ENCODE measurements around the gene PAQR9.
A peak's percentile ranks its signal among the peaks of the same experiment; 100 is the strongest.

PAQR9 gene

GRCh38 chr3:142952272-142953193, 10.9 kb downstream of the PAQR9 start:
- no peak for DNase-seq (ENCODE audit: low read depth in 2 of 3, low spot score in 2 of 3)

DNA sequence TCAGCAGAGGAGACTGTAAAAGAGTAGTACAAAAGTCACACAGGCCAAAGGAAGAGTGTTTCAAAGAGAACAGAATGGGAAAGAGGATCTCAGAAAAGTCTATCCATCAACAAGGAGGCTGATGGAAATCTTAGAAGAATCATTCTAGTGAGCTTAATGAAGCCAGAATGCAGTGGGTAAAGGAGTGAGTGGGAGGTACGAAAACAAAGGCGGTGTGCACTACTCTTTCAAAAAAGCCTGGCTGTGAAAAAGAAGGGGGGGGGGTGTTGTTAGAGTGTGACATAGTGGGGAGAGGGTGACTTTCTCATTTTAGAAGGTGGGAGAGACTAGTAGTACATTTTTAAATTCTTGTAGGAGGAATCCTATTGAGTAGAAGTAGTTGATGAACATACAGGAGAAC, 11.7 kb downstream of the PAQR9 start:
- DNase-seq (ENCODE audit: low read depth in 2 of 3, low spot score in 2 of 3), result no peak

- no peak for DNase-seq (ENCODE audit: low read depth in 2 of 3, low spot score in 2 of 3)
These were observed 12.5 kb downstream of the PAQR9 start for GRCh38 chr3:142950972-142951371.

GRCh38 chr3:142947799-142948575, 15.5 kb downstream of the PAQR9 start:
- no peak for DNase-seq (ENCODE audit: low read depth in 2 of 3, low spot score in 2 of 3)

DNA sequence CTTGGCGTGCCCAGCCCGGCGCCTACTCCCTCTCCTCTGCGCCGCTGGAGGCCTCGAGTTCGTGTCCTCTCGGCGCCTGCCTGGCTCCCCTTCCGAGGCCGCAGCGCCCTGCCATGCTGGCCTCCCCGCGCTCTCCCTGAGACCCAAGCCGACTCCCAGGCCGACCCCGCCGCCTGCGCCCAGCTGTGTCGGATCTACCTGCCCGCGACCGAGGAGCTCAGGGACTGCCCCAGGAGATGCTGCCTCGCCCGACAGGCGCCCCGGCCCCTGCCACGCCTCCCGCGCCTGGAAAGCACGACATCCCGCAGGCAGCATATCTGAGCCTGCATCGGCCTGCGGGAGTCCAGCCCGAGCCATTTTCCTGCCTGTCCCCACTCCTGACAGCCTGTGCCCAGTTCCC, 16.1 kb downstream of the PAQR9 start:
- no peak for DNase-seq (ENCODE audit: low read depth in 2 of 3, low spot score in 2 of 3)

- no peak for DNase-seq (ENCODE audit: low read depth in 2 of 3, low spot score in 2 of 3)
These were observed 16.6 kb downstream of the PAQR9 start for GRCh38 chr3:142946861-142947260.

- no peak for DNase-seq (ENCODE audit: low read depth in 2 of 3, low spot score in 2 of 3)
These were observed 18.5 kb downstream of the PAQR9 start for GRCh38 chr3:142945023-142945422.

DNA sequence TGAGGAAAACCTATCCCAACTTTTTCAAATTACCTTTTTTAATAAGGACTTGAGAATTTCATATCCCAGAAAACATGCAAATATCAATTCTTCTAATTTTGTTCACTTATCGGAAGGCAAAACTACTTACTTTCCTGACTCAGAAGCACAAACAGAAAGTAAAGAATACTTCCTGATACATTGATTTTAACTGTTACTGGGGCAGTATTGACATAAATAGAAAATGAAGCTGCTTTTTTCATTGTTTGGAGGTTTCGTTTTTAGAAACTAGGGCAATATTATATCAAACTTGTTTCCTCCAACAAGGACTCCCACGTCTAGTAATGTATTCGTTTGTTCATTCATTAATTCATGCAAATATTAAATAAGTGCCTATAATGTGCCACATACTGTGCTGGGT, 19.1 kb downstream of the PAQR9 start:
- DNase-seq (ENCODE audit: low read depth in 2 of 3, low spot score in 2 of 3), result no peak

DNA sequence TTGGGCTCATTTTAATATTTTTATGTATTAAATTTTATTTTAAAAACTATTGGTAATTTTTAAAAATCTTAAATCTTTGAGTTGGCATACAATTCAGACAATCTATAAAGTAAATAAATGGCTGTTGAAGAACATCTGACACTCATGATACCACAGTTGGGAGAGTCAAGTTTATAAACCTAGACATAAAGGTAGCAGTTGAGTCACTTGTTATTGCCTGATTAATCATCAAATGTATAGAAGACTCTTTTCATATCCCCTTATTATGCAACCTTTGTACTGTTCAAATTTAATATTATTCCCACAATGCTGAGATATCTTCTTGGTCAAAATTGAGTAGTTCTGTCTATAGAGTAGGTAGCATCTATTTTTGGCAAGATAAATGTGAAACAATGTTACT, 19.6 kb downstream of the PAQR9 start:
- DNase-seq (ENCODE audit: low read depth in 2 of 3, low spot score in 2 of 3), result no peak

DNA sequence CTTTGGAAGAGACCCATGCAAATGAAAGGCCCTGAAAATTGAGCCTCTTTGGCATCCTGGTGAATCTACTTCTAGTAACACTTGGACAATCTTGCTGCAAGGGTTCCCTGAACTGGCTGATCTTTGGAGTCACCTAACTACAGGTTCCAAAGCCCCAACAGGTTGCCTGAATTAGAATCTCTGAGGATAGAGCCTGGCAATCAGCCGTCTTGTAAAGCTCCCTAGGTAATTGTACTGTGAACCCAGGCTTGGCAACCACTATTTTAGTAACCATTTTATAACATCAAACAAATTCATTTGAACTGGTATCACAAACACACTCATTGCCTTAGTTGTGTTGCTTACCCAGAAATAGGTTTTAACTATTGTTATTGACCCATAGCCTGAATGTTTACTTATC, 20.1 kb downstream of the PAQR9 start:
- DNase-seq (ENCODE audit: low read depth in 2 of 3, low spot score in 2 of 3), result no peak

DNA sequence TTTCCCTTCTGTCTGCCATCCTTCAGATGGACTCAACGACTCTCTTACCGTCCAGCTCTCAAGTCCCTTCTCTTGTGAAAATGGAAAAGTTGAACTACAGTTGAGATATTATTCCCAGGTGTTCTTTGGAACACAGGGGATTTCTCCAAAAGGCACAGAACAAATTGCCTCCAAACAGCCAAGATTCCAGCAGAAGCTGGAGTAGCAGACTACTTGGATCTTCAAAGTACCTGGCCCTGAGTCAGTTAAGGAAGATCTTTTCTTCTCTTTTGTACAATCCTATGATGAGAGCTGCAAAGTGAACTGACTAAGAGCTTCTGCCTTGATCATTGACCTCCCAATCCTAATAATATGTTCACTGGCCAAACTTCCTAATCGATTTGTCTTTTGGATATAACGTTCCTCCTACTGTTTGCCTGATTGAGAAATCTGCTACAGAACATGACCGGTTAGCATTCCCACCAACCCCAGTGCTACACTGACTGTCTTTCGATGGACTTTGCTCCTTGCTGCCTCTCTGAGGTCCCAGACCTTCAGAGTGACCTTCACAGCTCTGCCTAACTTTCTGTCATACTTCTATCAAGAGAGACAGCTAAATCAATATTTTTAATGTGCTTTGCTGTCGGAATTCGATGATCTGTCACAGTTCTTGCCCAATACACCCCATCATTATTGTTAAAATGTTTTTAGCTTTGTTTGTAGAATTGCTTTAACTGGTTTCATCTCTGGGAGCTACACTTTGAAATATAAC, 21.9 kb downstream of the PAQR9 start:
- no peak for DNase-seq (ENCODE audit: low read depth in 2 of 3, low spot score in 2 of 3)

DNA sequence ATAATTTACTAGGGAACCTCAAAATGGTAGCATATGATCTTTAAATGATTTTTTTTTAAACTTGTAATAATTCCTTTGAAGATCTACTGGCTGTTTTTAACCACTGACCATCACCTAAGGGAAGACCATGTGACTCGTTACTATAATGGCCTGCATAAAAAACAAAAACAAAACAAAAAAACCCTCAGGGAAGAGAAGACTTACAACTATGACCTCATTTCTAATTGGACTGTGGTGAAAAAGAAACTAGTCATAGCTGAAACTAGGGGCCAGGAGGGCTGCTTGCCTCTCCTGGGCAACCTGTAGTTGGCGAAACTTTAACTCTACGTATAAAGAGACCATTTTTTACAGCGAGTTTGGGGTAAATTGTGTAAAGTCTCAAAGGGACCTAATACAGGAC, 23.0 kb downstream of the PAQR9 start:
- no peak for DNase-seq (ENCODE audit: low read depth in 2 of 3, low spot score in 2 of 3)

DNA sequence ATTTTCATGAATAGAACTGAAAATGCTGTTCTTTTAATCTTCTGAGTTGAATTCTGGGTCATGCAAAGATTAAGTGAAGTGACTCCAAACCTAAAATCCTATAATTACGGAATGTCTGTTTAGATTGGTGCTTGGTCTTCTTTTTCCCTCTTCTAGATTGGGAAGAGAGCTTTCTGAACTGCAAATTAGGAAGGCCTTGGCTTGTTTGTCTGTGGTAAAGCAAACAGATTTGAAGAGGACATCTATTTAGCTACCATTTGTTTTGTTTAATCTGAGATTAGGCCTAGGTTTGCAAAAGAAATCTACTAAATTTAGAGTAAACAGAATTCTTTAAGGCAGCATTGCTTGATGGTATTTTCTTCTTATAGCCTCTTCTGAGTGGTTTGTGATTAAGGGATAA, 23.5 kb downstream of the PAQR9 start:
- DNase-seq (ENCODE audit: low read depth in 2 of 3, low spot score in 2 of 3), result no peak

GRCh38 chr3:142935963-142936362, 27.5 kb downstream of the PAQR9 start:
- DNase-seq (ENCODE audit: low read depth in 2 of 3, low spot score in 2 of 3), result no peak

GRCh38 chr3:142934887-142935269, 28.6 kb downstream of the PAQR9 start:
- DNase-seq (ENCODE audit: low read depth in 2 of 3, low spot score in 2 of 3), result no peak

GRCh38 chr3:142934128-142934886, 29.2 kb downstream of the PAQR9 start:
- DNase-seq (ENCODE audit: low read depth in 2 of 3, low spot score in 2 of 3), result no peak

DNA sequence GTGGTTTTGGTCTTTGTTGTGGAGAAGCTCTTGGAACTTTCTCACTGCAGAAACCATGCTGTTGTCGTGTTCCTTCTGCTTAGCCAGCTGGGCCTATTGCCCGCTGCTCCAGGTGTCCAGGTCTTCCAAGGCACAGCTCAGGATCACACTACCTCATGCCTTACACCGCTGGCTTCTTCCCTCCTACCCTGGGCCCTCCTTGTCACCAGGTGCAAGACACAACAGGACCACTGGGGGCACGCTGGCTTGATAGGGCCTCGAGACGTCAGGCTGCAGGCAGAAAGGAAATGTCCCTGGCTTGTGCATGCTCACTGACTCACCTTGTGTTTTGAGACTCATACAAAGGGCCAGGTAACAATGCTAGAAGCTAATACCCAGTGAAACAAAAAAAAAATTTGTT, 32.3 kb downstream of the PAQR9 start:
- peak in 1 of 3 experiments; percentile 16 for DNase-seq (ENCODE audit: low read depth in 2 of 3, low spot score in 2 of 3)

DNA sequence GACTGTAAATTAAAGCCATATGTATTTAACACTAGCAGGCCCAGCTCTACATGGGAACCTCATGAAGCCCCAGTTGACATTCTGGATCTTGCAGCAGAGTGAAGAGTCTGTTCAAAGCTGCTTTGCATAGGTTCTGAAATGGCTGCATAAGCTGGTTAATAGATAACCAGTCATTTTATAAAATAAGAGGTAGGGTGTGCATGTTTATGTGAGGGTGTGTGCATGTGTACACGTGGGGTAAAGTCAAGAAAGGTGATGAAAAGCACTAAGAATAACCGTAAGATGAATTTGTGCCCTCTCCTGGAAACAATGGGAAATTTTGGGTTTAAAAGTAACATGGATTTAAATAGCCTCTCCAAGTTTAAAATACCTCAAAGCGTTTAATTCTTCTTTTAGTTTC, 33.0 kb downstream of the PAQR9 start:
- DNase-seq (ENCODE audit: low read depth in 2 of 3, low spot score in 2 of 3), result no peak

DNA sequence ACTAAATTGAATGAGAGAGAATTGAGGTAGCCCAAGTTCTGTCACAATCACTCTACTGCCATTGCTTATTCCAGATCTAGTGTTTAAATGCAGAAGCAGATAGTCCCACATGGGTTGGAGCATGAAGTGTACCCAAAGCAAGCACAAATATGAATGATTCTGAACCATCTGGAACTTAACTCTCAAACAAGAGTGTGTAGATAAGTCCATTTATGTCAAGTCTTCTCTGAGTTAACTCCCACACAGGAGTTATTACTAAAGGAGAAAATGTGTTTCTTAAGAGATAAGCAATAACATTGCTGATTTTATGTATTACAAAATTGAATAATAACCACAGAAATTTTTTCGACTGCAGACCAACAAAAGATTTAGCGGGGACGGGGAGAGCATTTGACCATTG, 33.6 kb downstream of the PAQR9 start:
- no peak for DNase-seq (ENCODE audit: low read depth in 2 of 3, low spot score in 2 of 3)

DNA sequence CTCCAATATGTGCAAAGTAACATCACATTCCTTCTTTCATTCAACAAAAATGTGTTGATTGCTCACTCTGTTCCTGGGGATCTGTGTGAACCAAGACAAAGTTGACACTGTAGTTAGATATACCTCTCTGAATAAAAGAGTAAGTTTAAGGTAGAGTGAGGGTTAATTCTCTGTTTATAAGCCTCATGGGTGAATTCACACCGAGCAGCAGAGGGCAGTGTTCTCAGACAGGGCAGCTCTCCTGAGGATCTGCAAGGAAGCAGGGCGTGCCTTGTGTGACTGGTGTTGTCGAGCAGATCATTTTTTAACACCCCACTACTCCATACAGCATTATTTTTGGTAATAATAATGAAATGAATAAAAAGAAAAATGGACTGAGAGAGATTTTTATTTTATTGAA, 34.4 kb downstream of the PAQR9 start:
- no peak for DNase-seq (ENCODE audit: low read depth in 2 of 3, low spot score in 2 of 3)

GRCh38 chr3:142926368-142926944, 37.0 kb downstream of the PAQR9 start:
- DNase-seq (ENCODE audit: low read depth in 2 of 3, low spot score in 2 of 3), result no peak
